GM12865 (cell line): ENCODE measurements around the gene SART1.

ENCODE experiments used
- DNase-seq: peaks from one replicate; pipeline ENCODE4 v3.0.0; 2010; ENCODE audit warnings: low read depth
- H3K4me3 ChIP-seq: 2 replicates; pipeline ENCODE4 v1.5.1; 2011; ENCODE audit warnings: mild to moderate bottlenecking, low read depth, low read length, control low read depth
- CTCF ChIP-seq: IDR thresholded peaks from 2 replicates; pipeline ENCODE4 v1.5.1; 2011; ENCODE audit warnings: low read length, control low read depth, low read depth, inconsistent platforms; ENCODE audit not compliant: insufficient read depth; ENCODE audit errors: missing control alignments

Gene SART1

DNA sequence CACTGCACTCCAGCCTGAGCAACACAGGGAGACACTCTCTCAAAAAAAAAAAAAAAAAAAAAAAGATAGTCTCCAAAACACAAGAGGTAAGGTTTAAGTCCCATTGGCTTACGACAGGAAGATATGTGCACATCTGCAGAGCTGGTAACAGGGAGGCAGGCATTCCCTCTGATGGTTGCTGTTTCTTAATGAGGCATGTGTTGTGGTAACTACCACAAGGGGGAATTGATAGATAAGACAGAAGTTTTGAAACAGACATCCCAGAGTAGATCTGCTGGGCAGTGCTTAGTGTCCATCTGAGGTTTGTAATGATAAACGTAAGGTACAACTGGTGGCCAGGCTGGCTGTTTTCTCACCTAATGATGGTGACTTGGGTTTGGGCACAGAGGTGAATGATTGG lies 35.8 kb downstream of the SART1 start:
- H3K4me3 ChIP-seq, result no peak overlapping the region
- TF ChIP-seq CTCF, result no peak
- no peak for DNase-seq

GRCh38 chr11:66001942-66002647 lies 40.6 kb downstream of the SART1 start, which contains the start of the genes BANF1 and EIF1AD:
TSS of gene BANF1 (plus strand) at chr11:66002503. CDS start at chr11:66003251, 748 bp downstream.
TSS of gene EIF1AD (minus strand) at chr11:66002157. CDS start at chr11:66000389, 1,768 bp downstream.
- DNase-seq, result peak; percentile 99
- TF ChIP-seq CTCF, result no peak
- peak within 1 kb of the TSS; percentile 88 for H3K4me3 ChIP-seq

GRCh38 chr11:66002648-66003225 lies 41.2 kb downstream of the SART1 start:
- DNase-seq, result no peak
- H3K4me3 ChIP-seq, result peak overlapping the region; percentile 88
- TF ChIP-seq CTCF, result no peak

DNA sequence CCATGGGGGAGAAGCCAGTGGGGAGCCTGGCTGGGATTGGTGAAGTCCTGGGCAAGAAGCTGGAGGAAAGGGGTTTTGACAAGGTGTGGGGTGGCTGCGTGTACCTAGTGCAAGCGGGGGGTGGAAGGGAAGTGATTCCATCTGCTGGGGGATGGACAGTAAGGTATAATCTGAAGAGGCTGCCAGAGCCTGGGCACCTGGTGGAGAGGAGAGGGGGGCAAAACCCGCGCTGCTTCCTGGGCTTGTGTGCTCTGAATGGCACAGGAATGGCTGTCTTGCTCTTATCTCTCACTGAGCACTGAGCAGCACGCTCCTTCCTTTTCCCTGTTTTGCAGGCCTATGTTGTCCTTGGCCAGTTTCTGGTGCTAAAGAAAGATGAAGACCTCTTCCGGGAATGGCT lies 41.8 kb downstream of the SART1 start:
- H3K4me3 ChIP-seq, result peak overlapping the region; percentile 88
- no peak for DNase-seq
- no peak for TF ChIP-seq CTCF

GRCh38 chr11:66004186-66004585 lies 42.7 kb downstream of the SART1 start:
- no peak for TF ChIP-seq CTCF
- H3K4me3 ChIP-seq, result no peak overlapping the region
- no peak for DNase-seq

- no peak for TF ChIP-seq CTCF
- DNase-seq, result no peak
- no peak overlapping the region for H3K4me3 ChIP-seq
Observed at GRCh38 chr11:66006134-66006890, 44.8 kb downstream of the SART1 start.
